Ramos (cell line): Measurements from ENCODE around the gene LATS2.

ENCODE experiments used
- in situ Hi-C: fragments of 300-500 bp; cut with MboI; formaldehyde crosslinking; loops from one replicate; pipeline ENCODE4 v1.14.3; 2022; ENCODE audit warnings: low sequenced_read_pairs; ENCODE audit not compliant: unreplicated experiment

The LATS2 gene

DNA sequence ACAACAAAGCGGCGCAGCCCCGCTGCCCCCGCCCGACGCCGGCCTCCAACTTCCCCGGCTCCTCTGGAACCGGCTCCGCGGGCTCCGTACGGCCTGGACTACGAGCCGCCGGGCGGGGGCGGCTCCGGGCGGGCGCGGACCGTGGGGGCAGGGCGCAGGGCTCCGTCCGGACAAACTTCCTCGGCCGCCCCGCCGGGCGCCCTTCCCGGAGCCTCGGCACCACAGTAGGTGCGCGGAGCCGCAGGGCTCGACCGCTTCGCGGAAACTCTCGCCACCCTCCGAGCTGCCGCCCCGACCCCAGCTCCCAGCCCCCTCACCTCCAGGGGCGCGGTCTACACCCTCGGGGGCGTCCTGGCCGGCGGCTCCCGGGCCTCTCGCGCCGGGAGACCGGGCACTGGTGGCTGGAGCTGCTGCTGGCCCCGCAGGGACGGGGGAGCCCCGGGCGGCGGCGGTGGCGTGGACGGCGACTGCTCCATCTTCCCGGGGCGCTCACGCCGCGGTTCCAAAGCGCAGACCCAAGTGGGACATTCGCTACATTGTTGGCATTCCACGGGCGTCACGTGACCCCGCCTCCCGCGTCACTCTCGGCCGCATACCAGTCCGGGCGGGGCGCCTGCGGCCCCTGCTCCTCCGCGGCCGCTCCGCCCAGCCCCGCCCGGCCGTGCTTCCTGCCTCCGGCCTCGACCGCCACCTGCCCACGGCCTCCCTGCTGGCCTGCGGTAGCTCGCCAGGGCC lies at the start of gene LATS2:
Gene LATS2 (minus strand): TSS at position 558 of the 735 bp plus-strand sequence. CDS start 15,560 bp downstream, outside the sequence.
- in situ Hi-C loops = no loop called here

DNA sequence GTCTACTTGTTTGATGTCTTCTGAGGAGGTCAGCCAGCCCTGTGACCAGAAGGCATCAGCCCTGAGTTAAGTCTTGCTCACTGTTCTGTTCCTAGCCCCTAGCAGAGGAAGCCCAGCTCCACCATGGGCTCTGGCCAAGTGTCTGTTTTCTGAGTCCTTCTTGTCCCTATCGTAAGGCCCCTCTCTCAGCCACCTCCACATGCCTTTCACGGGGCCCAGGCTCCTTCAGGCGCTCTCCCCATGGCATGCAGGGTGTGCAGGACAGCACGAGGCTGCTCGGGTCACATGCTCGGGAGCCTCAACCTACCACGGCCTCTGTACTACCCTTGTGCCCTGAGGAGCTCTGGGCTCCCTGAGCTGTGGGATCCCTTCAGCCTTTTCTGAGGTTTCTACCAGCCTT lies 47.8 kb upstream of the LATS2 start:
- in situ Hi-C loops = no loop called here

DNA sequence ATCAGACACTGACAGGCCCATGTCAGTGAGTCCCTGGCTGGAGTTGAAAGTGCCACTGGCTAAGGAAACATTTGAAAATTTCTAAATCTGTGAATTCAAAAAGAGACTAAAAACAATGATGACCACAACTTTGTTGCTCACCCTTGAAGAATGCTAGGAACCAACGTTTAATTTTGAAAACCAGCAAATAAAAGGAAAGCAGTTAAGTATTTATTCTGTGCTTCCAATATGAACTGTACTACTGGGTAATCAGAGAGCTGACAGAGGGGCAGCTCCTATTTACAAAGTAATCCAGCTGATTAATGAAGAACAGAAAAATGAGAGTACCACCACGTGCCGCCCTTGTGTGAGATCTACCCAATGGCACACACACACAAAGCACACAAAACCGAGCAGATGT lies 44.7 kb upstream of the LATS2 start:
- in situ Hi-C loops = no loop called here

DNA sequence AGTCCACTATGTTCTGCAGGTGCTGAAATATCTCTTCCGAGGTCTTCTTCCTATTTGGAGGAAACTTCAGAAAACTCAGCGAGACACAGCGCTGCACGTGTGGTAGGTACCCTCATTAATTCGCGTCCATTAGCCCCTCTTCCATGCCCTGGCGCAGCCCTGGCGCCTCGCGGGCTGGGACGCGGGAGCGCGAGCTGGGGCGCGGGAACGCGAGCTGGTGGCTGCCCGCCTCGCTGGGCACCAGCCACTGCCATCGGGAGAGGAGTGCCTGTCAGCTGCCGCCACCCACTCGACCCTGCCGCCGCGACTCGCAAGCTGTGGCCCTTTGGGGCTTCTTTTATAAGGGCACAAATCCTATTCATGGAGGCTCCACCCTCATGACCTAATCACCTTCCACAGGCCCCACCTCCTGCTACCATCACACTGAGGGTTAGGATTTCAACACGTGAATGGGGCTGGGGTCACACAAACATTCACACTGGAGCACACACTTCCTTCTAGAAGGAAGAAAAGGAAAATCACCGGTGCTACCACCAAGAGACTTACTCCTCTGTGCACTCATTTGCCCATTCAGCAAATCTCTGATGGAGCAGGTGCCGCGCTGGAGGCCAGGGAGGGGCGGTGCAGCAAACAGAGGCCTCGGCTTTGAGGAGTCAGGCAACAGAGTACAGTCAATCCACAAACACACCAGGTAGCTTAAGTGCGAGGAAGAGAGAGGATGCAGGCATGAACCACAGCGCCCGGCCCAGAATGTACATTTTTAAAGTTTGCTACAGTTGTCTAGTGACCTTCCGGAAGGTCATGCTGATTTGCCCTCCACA lies 43.0 kb upstream of the LATS2 start:
- in situ Hi-C loops = no loop called here

DNA sequence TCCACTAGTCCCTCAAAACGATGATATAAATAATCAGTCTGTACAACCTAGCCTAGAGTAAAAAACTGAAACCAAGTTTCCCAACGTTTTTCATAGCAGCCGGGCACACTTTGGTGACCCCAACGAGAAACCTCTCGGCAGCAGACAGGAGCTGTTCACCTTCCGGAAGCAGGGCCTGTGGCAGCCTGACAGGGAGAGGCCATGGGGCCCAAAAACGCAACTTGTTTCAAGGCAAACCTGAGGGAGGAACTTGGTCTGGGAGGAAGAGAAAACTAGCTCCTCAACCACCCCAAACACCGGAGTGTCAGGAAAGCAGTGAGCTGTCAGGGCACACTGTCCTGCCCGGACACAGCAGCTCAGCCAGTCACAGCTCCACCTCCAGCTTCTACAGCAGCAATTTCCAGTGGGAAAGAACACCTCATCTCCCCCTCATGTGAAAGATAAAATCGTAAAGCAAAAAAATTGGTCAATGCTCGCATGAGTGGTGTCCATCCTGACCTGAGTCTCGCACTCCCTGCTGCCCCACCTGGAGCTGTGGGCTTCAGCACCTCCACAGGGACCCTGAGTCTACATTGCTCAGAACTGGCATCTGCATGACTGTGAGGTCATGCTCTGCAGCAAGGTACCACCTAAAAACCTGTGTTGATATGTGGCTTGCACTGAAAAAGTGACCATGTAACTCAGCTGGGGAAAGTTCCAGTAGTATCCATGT lies 40.6 kb upstream of the LATS2 start:
- in situ Hi-C loops = no loop called here

DNA sequence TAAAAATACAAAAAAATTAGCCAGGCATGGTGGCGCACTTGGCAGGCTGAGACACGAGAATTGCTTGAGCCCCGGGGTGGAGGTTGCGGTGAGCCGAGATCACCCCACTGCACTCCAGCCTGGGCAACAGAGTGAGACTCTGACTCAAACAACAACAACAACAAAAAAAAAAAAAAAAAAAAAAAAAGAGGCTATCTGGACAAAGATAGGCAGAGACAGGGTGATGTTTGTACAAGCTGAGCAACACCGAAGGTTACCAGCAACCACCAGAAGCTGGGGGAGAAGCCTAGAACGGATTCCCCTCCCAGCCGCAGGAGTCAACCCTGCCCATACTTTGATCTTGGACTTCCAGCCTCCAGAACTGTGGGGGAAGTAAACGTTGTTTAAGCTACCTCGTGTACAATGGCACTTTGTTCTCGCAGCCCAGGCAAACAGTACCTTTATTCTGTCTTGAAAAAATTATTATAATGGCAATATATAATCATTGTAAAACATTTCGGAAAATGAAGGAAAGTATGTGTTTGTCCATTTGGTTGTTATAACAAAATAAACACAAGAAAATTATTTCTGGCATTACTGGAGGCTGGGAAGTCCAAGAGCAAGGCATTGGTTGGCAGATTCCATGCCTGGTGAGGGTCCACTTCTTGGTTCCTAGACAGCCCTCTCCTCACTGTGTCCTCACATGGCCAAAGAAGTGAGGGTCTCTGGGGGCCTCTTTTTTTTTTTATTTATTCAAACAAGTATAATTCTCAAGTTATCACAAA lies 39.8 kb upstream of the LATS2 start:
- in situ Hi-C loops = no loop called here

- in situ Hi-C loops = no loop called here
Observed at GRCh38 chr13:21100211-21100610, 38.8 kb upstream of the LATS2 start.

- in situ Hi-C loops = no loop called here
Observed at GRCh38 chr13:21095311-21095710, 33.9 kb upstream of the LATS2 start.

DNA sequence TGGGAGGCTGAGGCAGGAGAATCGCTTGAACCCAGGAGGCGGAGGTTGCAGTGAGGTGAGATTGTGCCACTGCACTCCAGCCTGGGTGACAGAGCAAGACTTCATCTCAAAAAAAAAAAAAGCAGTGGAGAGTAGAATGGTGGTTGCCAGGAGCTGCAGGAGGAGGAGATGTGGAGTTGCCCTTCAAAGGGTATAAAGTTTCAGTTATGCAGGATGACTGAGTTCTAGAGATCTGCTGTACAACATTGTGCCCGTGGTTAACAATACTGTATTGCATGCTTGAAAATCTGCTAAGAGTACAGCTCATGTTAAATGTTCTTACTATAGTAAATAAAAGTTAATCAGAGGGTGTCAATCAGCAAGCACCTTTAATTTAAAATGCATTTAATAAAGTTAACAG lies 28.4 kb upstream of the LATS2 start:
- in situ Hi-C loops = no loop called here

GRCh38 chr13:21088534-21088933 lies 27.1 kb upstream of the LATS2 start:
- in situ Hi-C loops = no loop called here

DNA sequence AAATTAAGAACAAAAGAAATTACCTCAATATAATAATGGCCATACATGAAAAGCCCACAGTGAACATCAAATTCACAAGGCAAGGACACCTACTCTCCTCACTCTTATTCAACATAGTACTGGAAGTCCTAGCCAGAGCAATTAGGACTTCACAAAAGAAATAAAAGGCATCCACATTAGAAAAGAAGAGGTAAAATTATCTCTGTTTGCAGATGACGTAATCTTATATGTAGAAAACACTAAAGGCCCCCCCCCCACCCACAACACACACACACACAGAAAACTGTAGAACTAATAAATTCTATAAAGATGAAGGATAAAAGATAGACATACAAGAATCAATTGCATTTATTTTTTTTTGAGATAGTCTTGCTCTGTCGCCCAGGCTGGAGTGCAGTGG lies 25.5 kb upstream of the LATS2 start:
- in situ Hi-C loops = no loop called here

- in situ Hi-C loops = no loop called here
Observed at GRCh38 chr13:21081926-21082325, 20.5 kb upstream of the LATS2 start.

DNA sequence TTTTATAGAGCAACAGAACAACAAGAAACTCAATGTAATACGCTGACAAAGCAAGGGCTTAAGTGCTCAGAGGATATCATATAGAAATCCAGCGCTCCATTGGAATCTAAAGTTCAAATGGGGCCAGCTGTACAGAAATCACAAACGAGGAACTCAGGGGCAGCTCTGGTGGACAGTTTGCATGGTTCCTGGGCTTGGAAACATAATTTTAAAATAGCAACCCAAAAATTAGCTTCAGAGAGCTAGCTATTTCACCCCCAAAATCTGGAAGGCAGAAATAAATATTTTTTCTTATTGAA lies 19.2 kb upstream of the LATS2 start:
- in situ Hi-C loops = no loop called here

DNA sequence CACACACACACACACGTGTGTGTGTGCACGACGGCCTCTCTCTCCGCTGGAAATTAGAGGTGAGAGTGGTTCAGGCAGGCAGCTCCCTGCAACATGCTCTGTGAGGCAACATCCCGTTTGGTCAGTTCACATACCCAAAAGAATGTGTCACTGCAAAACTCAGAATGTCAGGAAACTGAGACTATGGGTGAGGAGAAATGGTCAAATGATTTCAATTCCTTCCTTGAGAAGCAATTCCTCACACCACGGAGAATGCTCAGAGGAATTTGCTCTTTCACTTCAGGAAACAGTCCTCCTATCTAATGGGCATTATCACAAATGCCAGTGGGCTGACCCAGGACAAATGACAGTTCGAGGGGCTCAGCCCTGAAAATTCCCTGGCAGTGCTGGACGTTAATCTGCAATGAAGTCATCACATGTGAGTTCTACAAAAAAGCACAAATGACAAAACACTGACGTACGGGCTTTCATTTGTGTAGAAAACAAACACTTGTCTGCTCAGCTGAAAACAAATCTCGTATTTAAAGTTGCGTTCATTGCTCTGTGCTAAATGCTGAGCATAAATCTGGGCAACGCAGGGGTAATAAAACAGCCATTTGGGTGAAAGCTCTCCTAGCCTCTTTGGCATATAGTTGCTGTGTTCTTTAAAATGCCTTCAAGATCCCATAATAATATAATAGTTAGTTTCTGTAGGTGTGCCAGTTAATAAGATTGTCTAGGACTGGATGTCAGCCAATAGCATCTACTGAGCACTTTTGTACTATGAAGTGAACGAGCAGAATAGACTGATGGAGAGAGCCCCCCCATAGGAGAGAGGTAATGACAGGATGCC lies 18.6 kb upstream of the LATS2 start:
- in situ Hi-C loops = no loop called here

DNA sequence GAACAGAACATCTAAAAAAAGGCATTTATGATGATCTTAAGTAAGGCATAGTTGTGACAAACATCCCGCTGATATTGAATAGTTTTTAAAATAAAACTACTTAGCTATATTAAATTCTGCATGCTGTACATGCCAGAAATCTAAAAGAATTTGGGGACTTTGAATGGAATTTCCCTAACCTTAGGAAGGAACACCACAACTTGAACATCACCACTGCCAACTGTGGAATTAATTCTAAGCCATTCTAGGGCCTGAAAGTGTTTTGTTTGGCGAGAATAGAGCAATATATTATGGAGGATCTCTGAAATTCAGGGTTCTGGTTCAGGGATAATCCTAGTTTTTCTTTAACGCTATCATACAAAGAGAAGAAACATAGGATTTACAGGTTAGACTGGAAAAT lies 17.8 kb upstream of the LATS2 start:
- in situ Hi-C loops = no loop called here

GRCh38 chr13:21078501-21078900 lies 17.1 kb upstream of the LATS2 start:
- in situ Hi-C loops = no loop called here

DNA sequence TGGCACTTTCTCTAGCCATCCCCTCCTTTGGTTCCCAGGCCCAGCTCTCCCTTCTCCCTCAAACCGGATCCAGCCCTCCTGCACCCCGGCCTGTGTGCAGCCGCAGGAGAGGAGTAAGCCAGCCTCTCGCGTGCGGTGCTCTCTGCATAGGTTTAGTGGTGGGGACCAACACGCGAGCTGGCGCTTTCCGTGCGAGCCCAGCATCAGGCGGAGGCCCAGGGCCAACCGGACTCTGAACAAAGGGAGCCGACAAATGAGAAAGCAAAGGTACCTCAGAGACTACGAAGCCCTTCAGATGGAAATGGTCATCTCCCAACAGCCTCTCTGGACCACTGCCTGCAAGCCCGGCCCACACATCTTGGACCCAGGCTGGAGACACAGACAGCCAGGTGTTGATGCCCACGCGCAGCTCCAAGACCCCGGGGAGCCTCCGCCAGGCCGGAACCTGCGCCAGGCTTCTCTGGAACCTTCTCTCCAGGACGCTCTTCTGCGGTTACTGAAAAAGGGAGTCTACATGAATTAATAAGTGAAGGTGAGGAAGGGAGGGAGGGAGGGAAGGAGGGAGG lies 16.5 kb upstream of the LATS2 start:
- in situ Hi-C loops = no loop called here

- in situ Hi-C loops = no loop called here
Observed at GRCh38 chr13:21077076-21077787, 15.8 kb upstream of the LATS2 start.

- in situ Hi-C loops = no loop called here
Observed at GRCh38 chr13:21076253-21076652, 14.9 kb upstream of the LATS2 start.
